Neural progenitor cell (in vitro differentiated cells): ENCODE measurements around the gene DENND2D. TPM values are rescaled to one million over a fixed set of nuclear protein-coding genes. Genes with fewer than 3 reads are reported as not detected.

Source experiments
- DNase-seq: peaks from one replicate; pipeline ENCODE4 v3.0.0-alpha.2; 2016; ENCODE audit warnings: low spot score
- H2AFZ ChIP-seq: fragments of 200-600 bp; sonication (generic); replicated peaks from 2 replicates; pipeline ENCODE4 v1.6.1; 2016; ENCODE audit warnings: antibody characterized with exemption
- H3F3A ChIP-seq: fragments of 200-600 bp; sonication (generic); 2 replicates; pipeline ENCODE4 v1.6.1; 2016; ENCODE audit warnings: antibody characterized with exemption, low read depth
- H3K27ac ChIP-seq: fragments of 200-600 bp; sonication (generic); 2 replicates; pipeline ENCODE4 v1.5.1; 2016; ENCODE audit warnings: mild to moderate bottlenecking
- H3K27me3 ChIP-seq: fragments of 200-600 bp; sonication (generic); 2 replicates; pipeline ENCODE4 v1.6.1; 2016; ENCODE audit warnings: mild to moderate bottlenecking, moderate library complexity
- H3K36me3 ChIP-seq: fragments of 200-600 bp; sonication (generic); 2 replicates; pipeline ENCODE4 v1.5.1; 2016
- H3K4me1 ChIP-seq: fragments of 200-600 bp; sonication (generic); 2 replicates; pipeline ENCODE4 v1.6.1; 2016; ENCODE audit warnings: mixed run types
- H3K4me2 ChIP-seq: fragments of 200-600 bp; sonication (generic); 2 replicates; pipeline ENCODE4 v1.6.1; 2016
- H3K4me3 ChIP-seq: fragments of 200-600 bp; sonication (generic); 2 replicates; pipeline ENCODE4 v1.5.1; 2016
- H3K79me2 ChIP-seq: fragments of 200-600 bp; sonication (generic); 2 replicates; pipeline ENCODE4 v1.6.1; 2016; ENCODE audit warnings: low read depth
- H3K9ac ChIP-seq: fragments of 200-600 bp; sonication (generic); 2 replicates; pipeline ENCODE4 v1.6.1; 2016
- H3K9me3 ChIP-seq: fragments of 200-600 bp; sonication (generic); 2 replicates; pipeline ENCODE4 v1.5.1; 2016; ENCODE audit warnings: low read depth
- H4K20me1 ChIP-seq: fragments of 200-600 bp; sonication (generic); 2 replicates; pipeline ENCODE4 v1.6.1; 2016; ENCODE audit warnings: low read depth
- H3K27ac Mint-ChIP-seq: 3 replicates; pipeline ENCODE4 v1.8.0; 2021; ENCODE audit warnings: mixed read lengths
- H3K27me3 Mint-ChIP-seq: 2 replicates; pipeline ENCODE4 v1.8.0; 2022; ENCODE audit warnings: low read depth, mild to moderate bottlenecking, inconsistent platforms, moderate library complexity, mixed read lengths; ENCODE audit not compliant: insufficient read depth
- H3K36me3 Mint-ChIP-seq: 3 replicates; pipeline ENCODE4 v1.8.0; 2021; ENCODE audit warnings: mixed read lengths
- H3K4me1 Mint-ChIP-seq: 3 replicates; pipeline ENCODE4 v1.8.0; 2021; ENCODE audit warnings: mixed read lengths
- H3K4me3 Mint-ChIP-seq: 3 replicates; pipeline ENCODE4 v1.8.0; 2021; ENCODE audit warnings: mild to moderate bottlenecking, moderate library complexity, mixed read lengths
- H3K9me3 Mint-ChIP-seq: 3 replicates; pipeline ENCODE4 v1.8.0; 2020; ENCODE audit warnings: mixed read lengths
- CTCF ChIP-seq: fragments of 200-600 bp; sonication (generic); IDR thresholded peaks from 2 replicates; pipeline ENCODE4 v1.5.1; 2017; ENCODE audit warnings: antibody characterized with exemption, mild to moderate bottlenecking
- EZH2 ChIP-seq: fragments of 200-600 bp; sonication (generic); IDR thresholded peaks from 2 replicates; pipeline ENCODE4 v1.6.1; 2017; ENCODE audit warnings: antibody characterized with exemption, mild to moderate bottlenecking, moderate library complexity
- EZH2phosphoT487 ChIP-seq: fragments of 200-600 bp; sonication (generic); IDR thresholded peaks from 2 replicates; pipeline ENCODE4 v1.6.1; 2017; ENCODE audit warnings: antibody characterized with exemption
- total RNA-seq: library from RNA; depleted of rRNA; stranded (reverse); fragments of >200 nt; gene quantifications from 2 replicates; pipeline ENCODE4 v1.2.3, GENCODE V29; 2015; ENCODE audit warnings: low replicate concordance

DENND2D gene
- total RNA-seq, 1 donor from 2014 or later, result not detected

- Histone ChIP-seq H3K79me2 (peaks cover 4% of the 10 kb centered on the region), H3K9me3 (no peaks in the 10 kb centered on the region), H3K9ac (no peak overlapping the region), H3K4me2 (no peak overlapping the region), H3K4me1 (no peaks in the 10 kb centered on the region), H3F3A (no peaks in the 10 kb centered on the region), H4K20me1 (peaks cover 4% of the 10 kb centered on the region), H3K4me3 (no peak overlapping the region), H2AFZ (no peak overlapping the region), H3K36me3 (peaks cover 4% of the 10 kb centered on the region), H3K27ac (no peak overlapping the region), H3K27me3 (no peaks in the 10 kb centered on the region)
- H3K4me1 Mint-ChIP-seq, result no peaks in the 10 kb centered on the region
- no peak overlapping the region for H3K27ac Mint-ChIP-seq
- no peak overlapping the region for H3K4me3 Mint-ChIP-seq
- peaks cover 7% of the 10 kb centered on the region for H3K36me3 Mint-ChIP-seq
- H3K27me3 Mint-ChIP-seq, result no peaks in the 10 kb centered on the region
- no peak for TF ChIP-seq CTCF
- TF ChIP-seq EZH2, result no peak
- TF ChIP-seq EZH2phosphoT487, result no peak
- DNase-seq, result no peak
- H3K9me3 Mint-ChIP-seq, result no peaks in the 10 kb centered on the region
Observed at GRCh38 chr1:111163363-111163762, 37.1 kb downstream of the DENND2D start.

- Mint-ChIP-seq H3K36me3 (peaks cover 7% of the 10 kb centered on the region), H3K27ac (no peak overlapping the region), H3K27me3 (no peaks in the 10 kb centered on the region), H3K4me1 (no peaks in the 10 kb centered on the region), H3K4me3 (no peak overlapping the region), H3K9me3 (no peaks in the 10 kb centered on the region)
- Histone ChIP-seq H3K4me1 (no peaks in the 10 kb centered on the region), H2AFZ (no peak overlapping the region), H3K4me3 (no peak overlapping the region), H3K4me2 (no peak overlapping the region), H3K27me3 (no peaks in the 10 kb centered on the region), H3K9me3 (no peaks in the 10 kb centered on the region), H4K20me1 (peaks cover 4% of the 10 kb centered on the region), H3K27ac (no peak overlapping the region), H3K79me2 (peaks cover 10% of the 10 kb centered on the region), H3F3A (no peaks in the 10 kb centered on the region), H3K9ac (no peak overlapping the region), H3K36me3 (peaks cover 4% of the 10 kb centered on the region)
- DNase-seq, result no peak
- TF ChIP-seq EZH2phosphoT487 (no peak), EZH2 (no peak), CTCF (no peak)
Observed at GRCh38 chr1:111162488-111162880, 38.0 kb downstream of the DENND2D start.

GRCh38 chr1:111161843-111162487 is 38.5 kb downstream of the DENND2D start:
- no peak overlapping the region for H3K27ac ChIP-seq
- peaks cover 4% of the 10 kb centered on the region for H3K36me3 ChIP-seq
- H4K20me1 ChIP-seq, result peaks cover 4% of the 10 kb centered on the region
- no peak overlapping the region for H3K4me2 ChIP-seq
- H3K4me1 Mint-ChIP-seq, result no peaks in the 10 kb centered on the region
- no peaks in the 10 kb centered on the region for H3K4me1 ChIP-seq
- no peaks in the 10 kb centered on the region for H3K9me3 Mint-ChIP-seq
- no peaks in the 10 kb centered on the region for H3K9me3 ChIP-seq
- H2AFZ ChIP-seq, result no peak overlapping the region
- no peaks in the 10 kb centered on the region for H3K27me3 Mint-ChIP-seq
- DNase-seq, result no peak
- peaks cover 7% of the 10 kb centered on the region for H3K36me3 Mint-ChIP-seq
- H3K4me3 Mint-ChIP-seq, result no peak overlapping the region
- H3F3A ChIP-seq, result no peaks in the 10 kb centered on the region
- no peak overlapping the region for H3K4me3 ChIP-seq
- no peak overlapping the region for H3K27ac Mint-ChIP-seq
- peaks cover 15% of the 10 kb centered on the region for H3K79me2 ChIP-seq
- no peaks in the 10 kb centered on the region for H3K27me3 ChIP-seq
- TF ChIP-seq CTCF (no peak), EZH2phosphoT487 (no peak), EZH2 (no peak)
- H3K9ac ChIP-seq, result peak overlapping the region; percentile 18
